GM12878 (cell line): Measurements from ENCODE around the gene MRPL53. TPM values are rescaled to one million over a fixed set of nuclear protein-coding genes. Genes with fewer than 3 reads are reported as not detected.
A peak's percentile ranks its signal among the peaks of the same experiment; 100 is the strongest.

Experiments used
- ATF2 ChIP-seq: IDR thresholded peaks from 2 replicates; pipeline ENCODE4 v1.6.1; 2012; ENCODE audit warnings: low read length, inconsistent platforms
- BCL3 ChIP-seq: IDR thresholded peaks from 2 replicates; pipeline ENCODE4 v1.6.1; 2011; ENCODE audit warnings: borderline replicate concordance, low read depth, mild to moderate bottlenecking, moderate library complexity, low read length; ENCODE audit not compliant: insufficient read depth, poor library complexity, severe bottlenecking
- CTCF ChIP-seq, 3 experiments: IDR thresholded peaks in 2 of 3; conservative IDR thresholded peaks in 1 of 3; 2 replicates each; pipeline ENCODE4 v1.5.1; 2011; ENCODE audit warnings: low read depth in 3 of 3, low read length in 3 of 3, mild to moderate bottlenecking in 3 of 3, control low read depth in 2 of 3, moderate library complexity in 2 of 3, inconsistent platforms in 1 of 3, mixed read lengths in 1 of 3; ENCODE audit not compliant: control insufficient read depth in 2 of 3, insufficient read depth in 1 of 3; ENCODE audit errors: extremely low read depth in 1 of 3
- FOXM1 ChIP-seq: IDR thresholded peaks from 2 replicates; pipeline ENCODE4 v1.6.1; 2012; ENCODE audit warnings: low read depth, mild to moderate bottlenecking, inconsistent platforms, low read length, moderate library complexity
- HSF1 ChIP-seq: fragments of 150-350 bp; IDR thresholded peaks from 2 replicates; pipeline ENCODE4 v1.6.1; 2014; ENCODE audit warnings: mild to moderate bottlenecking, low read depth, low read length
- MYB ChIP-seq: fragments of 150-350 bp; IDR thresholded peaks from 2 replicates; pipeline ENCODE4 v1.6.1; 2014; ENCODE audit warnings: mild to moderate bottlenecking, low read depth, low read length, borderline replicate concordance
- NBN ChIP-seq: fragments of 450-650 bp; IDR thresholded peaks from 2 replicates; pipeline ENCODE4 v1.6.1; 2016
- NFXL1 ChIP-seq: fragments of 450-650 bp; IDR thresholded peaks from 2 replicates; pipeline ENCODE4 v1.6.1; 2017; ENCODE audit warnings: antibody characterized with exemption, mild to moderate bottlenecking, borderline replicate concordance
- POLR2A ChIP-seq: IDR thresholded peaks from 2 replicates; pipeline ENCODE4 v1.6.1; 2011; ENCODE audit warnings: low read depth, mild to moderate bottlenecking, low read length
- POLR2AphosphoS2 ChIP-seq: IDR thresholded peaks from 2 replicates; pipeline ENCODE4 v1.6.1; 2011; ENCODE audit warnings: low read depth, mild to moderate bottlenecking, low read length, improper control_type of control experiment, moderate library complexity
- PRDM15 ChIP-seq: fragments of 450-650 bp; formaldehyde crosslinking; IDR thresholded peaks from 2 replicates; pipeline ENCODE4 v1.4.0; 2020; ENCODE audit warnings: mild to moderate bottlenecking, moderate library complexity
- RFX5 ChIP-seq: IDR thresholded peaks from 2 replicates; pipeline ENCODE4 v1.6.1; 2011; ENCODE audit warnings: low read depth, low read length, improper control_type of control experiment
- RUNX3 ChIP-seq: IDR thresholded peaks from 2 replicates; pipeline ENCODE4 v1.6.1; 2012; ENCODE audit warnings: low read length, inconsistent platforms
- SMAD1 ChIP-seq: fragments of 450-650 bp; IDR thresholded peaks from 2 replicates; pipeline ENCODE4 v1.6.1; 2018; ENCODE audit warnings: mild to moderate bottlenecking, low read depth; ENCODE audit not compliant: partially characterized antibody
- SMARCA5 ChIP-seq: fragments of 450-650 bp; IDR thresholded peaks from 2 replicates; pipeline ENCODE4 v1.6.1; 2017; ENCODE audit warnings: mild to moderate bottlenecking
- SREBF1 ChIP-seq: IDR thresholded peaks from 2 replicates; pipeline ENCODE4 v1.6.1; 2012; ENCODE audit warnings: mild to moderate bottlenecking, low read length
- STAT1 ChIP-seq: fragments of 450-650 bp; conservative IDR thresholded peaks from 2 replicates; pipeline ENCODE4 v1.6.1; 2014; ENCODE audit warnings: antibody characterized with exemption, mild to moderate bottlenecking
- TCF3 ChIP-seq: IDR thresholded peaks from 2 replicates; pipeline ENCODE4 v1.6.1; 2012; ENCODE audit warnings: low read depth, mild to moderate bottlenecking, low read length, borderline replicate concordance; ENCODE audit not compliant: insufficient read depth
- TCF7 ChIP-seq: IDR thresholded peaks from 2 replicates; pipeline ENCODE4 v1.6.1; 2014; ENCODE audit warnings: antibody characterized with exemption, borderline replicate concordance
- ZNF217 ChIP-seq: fragments of 450-650 bp; IDR thresholded peaks from 2 replicates; pipeline ENCODE4 v1.6.1; 2017; ENCODE audit warnings: antibody characterized with exemption, mild to moderate bottlenecking
- polyA plus RNA-seq, 11 experiments: library from polyadenylated mRNA; depleted of rRNA in 4 of 11; unstranded in 6 of 11; stranded (reverse) in 5 of 11; fragments of >200 nt; fragmentation: Nextera tagmentation in 4 of 11; fragmentation: Illumina TruSeq in 1 of 11; extraction: Ambion mirVana in 4 of 11; extraction: Trizol in 1 of 11; gene quantifications; 1 replicate in 1 of 11; 2 replicates in 10 of 11; pipeline versions ENCODE4 v1.2.1 to v1.2.3, GENCODE V29; 2011 to 2016; ENCODE audit warnings: inconsistent platforms in 2 of 11, missing spikeins in 2 of 11, low read depth in 1 of 11
- total RNA-seq, 4 experiments: library from RNA; depleted of rRNA in 3 of 4; stranded (reverse); fragments of >200 nt in 3 of 4; fragmentation: Illumina TruSeq in 1 of 4; extraction: Trizol in 1 of 4; gene quantifications; 2 replicates each; pipeline versions ENCODE4 v1.2.1 to v1.2.3, GENCODE V29; 2013 to 2021

MRPL53 gene
- total and polyA plus RNA-seq, 10 of the 15 experiments (the other 5 are each of a cell fraction or from before 2014, with no cell fraction given): 15.1 to 167 (median 80.9) TPM

- TF ChIP-seq MYB (peak; percentile 64; the same call in 1 of the 2 replicates), BCL3 (no peak), SMARCA5 (no peak), NBN (peak; percentile 96), RFX5 (peak; percentile 46; the same call in 1 of the 2 replicates), FOXM1 (peak; percentile 49; the same call in 1 of the 2 replicates), NFXL1 (no peak), RUNX3 (peak; percentile 86), CTCF (IDR thresholded peaks at IDR 0.05 in 2 of 3, conservative IDR thresholded peaks at IDR 0.05 in 1 of 3; ENCODE audit: control insufficient read depth in 2 of 3, extremely low read depth in 1 of 3, insufficient read depth in 1 of 3, low read depth in 3 of 3, low read length in 3 of 3) (no peak), HSF1 (peak; percentile 74; the same call in 1 of the 2 replicates), SMAD1 (no peak), STAT1 (peak; percentile 96; the same call in 1 of the 2 replicates), TCF7 (no peak; the same call in 1 of the 2 replicates), ZNF217 (no peak), TCF3 (no peak), POLR2AphosphoS2 (peak; percentile 45; the same call in 1 of the 2 replicates), ATF2 (no peak; the same call in 1 of the 2 replicates), SREBF1 (0 out of 2 replicates have a peak, but pooled peaks have one; percentile 72), PRDM15 (CRISPR knock-in tag) (no peak), POLR2A (peak; percentile 58)
Observed at GRCh38 chr2:74454654-74455511, 17.6 kb downstream of the MRPL53 start, which contains the start of gene INO80B (continued).
